ENCODE results near the gene RER1.

DNA sequence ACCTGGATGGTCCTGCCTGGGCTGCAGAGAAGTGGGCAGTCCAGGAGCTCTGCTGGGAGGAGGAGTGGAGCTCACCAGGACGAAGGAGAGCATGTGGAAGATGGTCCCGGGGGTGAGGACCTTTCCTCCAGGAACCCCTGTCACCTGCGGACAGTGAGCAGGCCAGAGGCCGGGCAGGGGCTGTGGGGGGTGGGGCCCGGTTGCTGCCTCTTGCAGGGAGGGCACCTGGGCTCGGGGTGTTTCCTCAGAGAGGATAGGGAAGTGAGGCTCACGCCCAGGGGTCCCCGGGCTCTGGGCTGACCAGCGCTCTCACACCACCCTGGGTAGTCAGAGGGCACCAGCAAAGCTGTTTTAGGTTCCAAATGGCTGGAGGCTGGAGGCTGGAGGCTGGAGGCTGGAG lies 43.5 kb downstream of the RER1 start:
- TF ChIP-seq, protein P1, sequence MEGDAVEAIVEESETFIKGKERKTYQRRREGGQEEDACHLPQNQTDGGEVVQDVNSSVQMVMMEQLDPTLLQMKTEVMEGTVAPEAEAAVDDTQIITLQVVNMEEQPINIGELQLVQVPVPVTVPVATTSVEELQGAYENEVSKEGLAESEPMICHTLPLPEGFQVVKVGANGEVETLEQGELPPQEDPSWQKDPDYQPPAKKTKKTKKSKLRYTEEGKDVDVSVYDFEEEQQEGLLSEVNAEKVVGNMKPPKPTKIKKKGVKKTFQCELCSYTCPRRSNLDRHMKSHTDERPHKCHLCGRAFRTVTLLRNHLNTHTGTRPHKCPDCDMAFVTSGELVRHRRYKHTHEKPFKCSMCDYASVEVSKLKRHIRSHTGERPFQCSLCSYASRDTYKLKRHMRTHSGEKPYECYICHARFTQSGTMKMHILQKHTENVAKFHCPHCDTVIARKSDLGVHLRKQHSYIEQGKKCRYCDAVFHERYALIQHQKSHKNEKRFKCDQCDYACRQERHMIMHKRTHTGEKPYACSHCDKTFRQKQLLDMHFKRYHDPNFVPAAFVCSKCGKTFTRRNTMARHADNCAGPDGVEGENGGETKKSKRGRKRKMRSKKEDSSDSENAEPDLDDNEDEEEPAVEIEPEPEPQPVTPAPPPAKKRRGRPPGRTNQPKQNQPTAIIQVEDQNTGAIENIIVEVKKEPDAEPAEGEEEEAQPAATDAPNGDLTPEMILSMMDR (IDR thresholded peaks at IDR 0.05): no peak
- TF ChIP-seq POLR2AphosphoS5 (IDR thresholded peaks at IDR 0.05; ENCODE audit: insufficient read depth in 1 of 2, low read depth in 1 of 2): no peak

Data from vagina (tissue), 2 donors.